Astrocyte (in vitro differentiated cells and primary cell): Measurements from ENCODE around the gene CSPG5.

Experiments
- EZH2 ChIP-seq: IDR thresholded peaks from 2 replicates; pipeline ENCODE4 v1.6.1; 2012; ENCODE audit warnings: mild to moderate bottlenecking, low read length, inconsistent platforms; ENCODE audit not compliant: insufficient read depth
- TF ChIP-seq, protein P1 (sequence below): IDR thresholded peaks from 2 replicates; pipeline ENCODE4 v1.5.1; 2011; ENCODE audit warnings: low read depth, mild to moderate bottlenecking, inconsistent platforms, low read length, moderate library complexity; ENCODE audit not compliant: insufficient read depth

DNA sequence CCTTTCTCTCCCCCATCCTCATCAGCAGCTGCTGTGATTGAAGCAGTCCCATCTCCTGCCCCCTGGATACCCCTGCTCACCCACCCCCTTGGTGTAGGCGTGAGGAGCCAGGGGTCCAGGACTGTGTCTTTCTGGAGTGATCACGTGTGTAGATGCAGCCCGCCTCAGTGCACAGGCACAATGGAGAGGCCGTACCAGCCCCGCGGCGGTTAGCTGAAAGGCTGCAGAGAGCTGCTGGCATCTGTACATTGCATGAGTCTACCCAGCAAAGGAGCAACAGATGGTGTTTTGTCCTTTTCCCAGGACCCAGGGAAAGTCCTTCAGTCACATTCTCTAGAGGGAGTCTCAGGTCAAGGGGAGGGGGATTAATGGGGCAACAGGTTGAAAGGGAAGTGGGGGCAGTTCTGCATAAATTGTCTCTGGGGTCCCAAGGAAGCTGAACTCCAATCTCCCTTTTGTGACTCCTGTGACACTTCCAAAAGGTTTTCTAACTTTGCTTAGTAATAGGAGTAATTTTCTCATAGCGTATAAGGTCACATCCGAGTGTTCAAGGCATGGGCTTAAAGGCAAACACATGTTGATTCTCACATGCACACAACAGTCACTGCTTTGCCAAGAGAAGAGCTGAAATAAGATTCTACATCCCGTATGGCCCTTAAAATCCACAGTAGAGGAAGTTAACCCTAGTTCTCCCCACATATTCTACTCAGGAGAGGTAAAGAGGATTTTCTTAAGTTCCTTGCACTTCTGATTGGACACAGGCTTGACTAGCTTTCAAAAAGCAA lies 7.1 kb downstream of the CSPG5 start:
- TF ChIP-seq, protein P1, sequence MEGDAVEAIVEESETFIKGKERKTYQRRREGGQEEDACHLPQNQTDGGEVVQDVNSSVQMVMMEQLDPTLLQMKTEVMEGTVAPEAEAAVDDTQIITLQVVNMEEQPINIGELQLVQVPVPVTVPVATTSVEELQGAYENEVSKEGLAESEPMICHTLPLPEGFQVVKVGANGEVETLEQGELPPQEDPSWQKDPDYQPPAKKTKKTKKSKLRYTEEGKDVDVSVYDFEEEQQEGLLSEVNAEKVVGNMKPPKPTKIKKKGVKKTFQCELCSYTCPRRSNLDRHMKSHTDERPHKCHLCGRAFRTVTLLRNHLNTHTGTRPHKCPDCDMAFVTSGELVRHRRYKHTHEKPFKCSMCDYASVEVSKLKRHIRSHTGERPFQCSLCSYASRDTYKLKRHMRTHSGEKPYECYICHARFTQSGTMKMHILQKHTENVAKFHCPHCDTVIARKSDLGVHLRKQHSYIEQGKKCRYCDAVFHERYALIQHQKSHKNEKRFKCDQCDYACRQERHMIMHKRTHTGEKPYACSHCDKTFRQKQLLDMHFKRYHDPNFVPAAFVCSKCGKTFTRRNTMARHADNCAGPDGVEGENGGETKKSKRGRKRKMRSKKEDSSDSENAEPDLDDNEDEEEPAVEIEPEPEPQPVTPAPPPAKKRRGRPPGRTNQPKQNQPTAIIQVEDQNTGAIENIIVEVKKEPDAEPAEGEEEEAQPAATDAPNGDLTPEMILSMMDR: no peak
- no peak for TF ChIP-seq EZH2
